GM06990 (cell line): ENCODE measurements around the gene ZFAND2A.
"Not testable (repeated sequence)": the region's sequence is repeated elsewhere in the genome, so short reads cannot be mapped to it uniquely, and the experiment has no call there.

Experiments
- DNase-seq: peaks from one replicate; pipeline ENCODE4 v3.0.0-alpha.2; 2011; ENCODE audit not compliant: insufficient read length; ENCODE audit errors: extremely low read depth
- H3K27me3 ChIP-seq: replicated peaks from 2 replicates; pipeline ENCODE4 v1.6.0; 2011; ENCODE audit warnings: low read length; ENCODE audit not compliant: control insufficient read depth, insufficient read depth
- H3K36me3 ChIP-seq: 2 replicates; pipeline ENCODE4 v1.5.1; 2011; ENCODE audit warnings: low read length; ENCODE audit not compliant: control insufficient read depth, insufficient read depth
- H3K4me3 ChIP-seq: replicated peaks from 2 replicates; pipeline ENCODE4 v1.5.1; 2011; ENCODE audit warnings: low read depth, mild to moderate bottlenecking, control low read depth, low read length
- TF ChIP-seq, protein P1 (sequence below): IDR thresholded peaks from 2 replicates; pipeline ENCODE4 v1.5.1; 2011; ENCODE audit warnings: low read length, control low read depth, mild to moderate bottlenecking, inconsistent platforms; ENCODE audit not compliant: insufficient read depth, poor library complexity, severe bottlenecking

ZFAND2A gene

DNA sequence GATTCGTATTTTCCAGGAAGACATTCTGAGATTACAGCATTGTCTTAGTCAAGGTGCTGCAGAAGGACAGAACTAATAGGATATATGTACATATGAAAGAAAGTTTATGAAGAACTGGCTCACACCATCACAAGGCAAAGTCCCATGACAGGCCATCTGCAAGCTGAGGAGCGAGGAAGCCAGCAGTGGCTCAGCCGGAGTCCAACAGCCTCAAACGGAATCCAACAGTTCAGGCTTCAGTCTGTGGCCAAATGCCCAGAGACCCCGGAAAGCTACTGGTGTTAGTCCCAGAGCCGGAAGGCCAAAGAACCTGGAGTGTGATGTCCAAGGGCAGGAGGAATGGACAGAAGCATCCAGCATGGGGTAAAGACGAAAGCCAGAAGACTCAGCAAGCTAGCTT, 4.4 kb upstream of the ZFAND2A start:
- TF ChIP-seq, protein P1, sequence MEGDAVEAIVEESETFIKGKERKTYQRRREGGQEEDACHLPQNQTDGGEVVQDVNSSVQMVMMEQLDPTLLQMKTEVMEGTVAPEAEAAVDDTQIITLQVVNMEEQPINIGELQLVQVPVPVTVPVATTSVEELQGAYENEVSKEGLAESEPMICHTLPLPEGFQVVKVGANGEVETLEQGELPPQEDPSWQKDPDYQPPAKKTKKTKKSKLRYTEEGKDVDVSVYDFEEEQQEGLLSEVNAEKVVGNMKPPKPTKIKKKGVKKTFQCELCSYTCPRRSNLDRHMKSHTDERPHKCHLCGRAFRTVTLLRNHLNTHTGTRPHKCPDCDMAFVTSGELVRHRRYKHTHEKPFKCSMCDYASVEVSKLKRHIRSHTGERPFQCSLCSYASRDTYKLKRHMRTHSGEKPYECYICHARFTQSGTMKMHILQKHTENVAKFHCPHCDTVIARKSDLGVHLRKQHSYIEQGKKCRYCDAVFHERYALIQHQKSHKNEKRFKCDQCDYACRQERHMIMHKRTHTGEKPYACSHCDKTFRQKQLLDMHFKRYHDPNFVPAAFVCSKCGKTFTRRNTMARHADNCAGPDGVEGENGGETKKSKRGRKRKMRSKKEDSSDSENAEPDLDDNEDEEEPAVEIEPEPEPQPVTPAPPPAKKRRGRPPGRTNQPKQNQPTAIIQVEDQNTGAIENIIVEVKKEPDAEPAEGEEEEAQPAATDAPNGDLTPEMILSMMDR = no peak
- no peak for DNase-seq
- H3K27me3 ChIP-seq = no peaks in the 10 kb centered on the region
- H3K4me3 ChIP-seq = no peak overlapping the region
- peaks cover 4% of the 10 kb centered on the region for H3K36me3 ChIP-seq

DNA sequence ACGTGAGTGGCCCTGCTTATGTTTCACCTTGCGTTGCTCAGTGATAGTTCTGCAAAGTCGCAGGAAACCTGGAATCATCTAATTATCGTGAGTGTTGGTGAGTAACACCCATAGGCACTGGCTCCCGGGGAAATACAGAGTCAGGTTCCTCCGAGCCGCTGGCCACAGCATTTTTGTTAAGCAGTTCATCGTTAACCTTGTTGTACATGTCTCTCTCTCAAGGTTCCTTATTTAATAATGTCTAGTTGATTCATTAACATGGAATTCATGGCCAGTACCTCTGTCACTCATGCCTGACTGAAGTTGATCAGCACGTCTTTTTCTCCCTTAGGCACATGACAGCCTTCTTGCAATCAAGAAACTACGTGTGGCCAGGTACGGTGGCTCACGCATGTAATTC, 3.1 kb upstream of the ZFAND2A start:
- TF ChIP-seq, protein P1 = no peak
- no peak for DNase-seq
- H3K4me3 ChIP-seq = no peak overlapping the region
- H3K36me3 ChIP-seq = peaks cover 4% of the 10 kb centered on the region
- H3K27me3 ChIP-seq = no peaks in the 10 kb centered on the region

DNA sequence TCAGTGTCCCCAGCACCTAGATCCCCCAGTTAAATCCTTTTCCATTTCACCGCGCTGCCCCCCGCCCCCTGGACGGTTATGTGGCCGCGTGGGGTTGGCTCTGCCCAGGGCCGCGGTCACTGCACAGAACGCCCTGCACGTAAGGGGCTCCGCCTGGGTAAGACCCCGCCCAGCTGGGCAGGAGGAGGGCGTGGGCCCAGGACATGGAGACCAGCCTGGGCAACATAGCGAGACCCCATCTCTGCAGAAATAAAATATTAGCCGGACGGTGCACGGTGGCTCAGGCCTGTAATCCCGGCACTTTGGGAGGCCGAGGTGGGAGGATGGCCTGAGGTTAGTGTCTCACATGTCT, 650 bp upstream of the ZFAND2A start:
- Histone ChIP-seq H3K36me3 (peaks cover 13% of the 10 kb centered on the region), H3K4me3 (peak overlapping the region; percentile 86), H3K27me3 (no peaks in the 10 kb centered on the region)
- TF ChIP-seq, protein P1 = no peak
- no peak for DNase-seq

DNA sequence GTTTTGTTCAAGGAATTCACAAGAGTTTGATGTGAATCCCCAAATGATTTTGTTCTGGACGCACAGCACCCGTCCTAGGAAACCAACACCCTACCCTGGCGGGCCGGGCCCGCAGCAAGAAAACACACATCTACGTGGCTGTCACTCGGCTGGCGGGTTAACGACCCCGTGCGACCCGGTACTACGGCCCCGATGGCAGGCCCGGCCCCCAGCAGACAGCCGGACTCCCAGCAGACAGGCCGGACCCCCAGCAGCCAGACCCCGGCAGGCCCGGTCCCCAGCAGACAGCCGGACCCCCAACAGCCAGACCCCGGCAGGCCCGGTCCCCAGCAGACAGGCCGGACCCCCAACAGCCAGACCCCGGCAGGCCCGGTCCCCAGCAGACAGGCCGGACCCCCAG, 765 bp downstream of the ZFAND2A start:
- peak overlapping the region; percentile 86 for H3K4me3 ChIP-seq
- H3K27me3 ChIP-seq, DNase-seq: not testable (repeated sequence)
- peaks cover 19% of the 10 kb centered on the region for H3K36me3 ChIP-seq

DNA sequence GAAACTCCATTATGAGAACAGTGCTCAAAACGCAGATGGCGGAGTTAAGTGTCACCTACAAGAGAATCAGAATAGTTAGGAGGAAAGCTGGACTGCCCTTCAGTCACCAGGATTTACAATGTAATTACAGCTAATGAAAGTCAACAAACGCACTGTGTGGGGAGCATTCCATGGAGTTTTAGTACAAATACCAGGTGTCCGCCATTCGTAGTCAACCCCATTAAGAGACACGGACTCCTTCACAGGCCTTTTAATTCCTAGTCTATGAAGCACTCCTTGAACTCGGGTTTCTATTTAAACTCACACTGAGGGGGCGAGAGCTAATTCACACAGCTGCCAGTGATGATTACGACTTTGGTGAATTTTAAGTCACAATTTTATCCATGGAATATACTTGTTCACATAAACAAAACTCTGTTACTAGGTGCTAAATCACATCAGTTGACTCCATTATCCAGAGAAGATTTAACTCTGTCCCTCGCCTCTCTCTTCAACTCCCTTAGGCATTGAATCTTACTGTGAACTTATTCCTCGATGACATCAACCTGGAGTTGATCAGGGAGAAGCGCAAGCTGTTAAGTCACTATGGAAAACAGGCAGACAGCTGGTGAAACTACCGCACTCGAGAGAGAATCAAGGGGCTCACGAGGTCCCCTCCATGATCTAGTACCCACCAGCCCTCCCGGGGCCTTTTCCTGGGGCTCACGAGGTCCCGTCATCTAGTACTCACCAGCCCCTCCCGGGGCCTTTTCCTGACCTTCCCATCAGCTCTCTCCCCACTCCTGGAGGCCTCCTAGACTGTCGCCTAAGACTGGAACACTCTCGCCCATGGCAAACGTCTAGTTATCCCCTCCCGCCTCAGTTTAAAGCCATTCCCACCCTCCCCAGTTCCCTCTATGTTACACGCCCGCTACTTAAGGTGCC, 1.5 kb downstream of the ZFAND2A start:
- Histone ChIP-seq H3K27me3 (no peaks in the 10 kb centered on the region), H3K4me3 (peak overlapping the region; percentile 86), H3K36me3 (peaks cover 21% of the 10 kb centered on the region)
- DNase-seq = no peak
- TF ChIP-seq, protein P1 = no peak

DNA sequence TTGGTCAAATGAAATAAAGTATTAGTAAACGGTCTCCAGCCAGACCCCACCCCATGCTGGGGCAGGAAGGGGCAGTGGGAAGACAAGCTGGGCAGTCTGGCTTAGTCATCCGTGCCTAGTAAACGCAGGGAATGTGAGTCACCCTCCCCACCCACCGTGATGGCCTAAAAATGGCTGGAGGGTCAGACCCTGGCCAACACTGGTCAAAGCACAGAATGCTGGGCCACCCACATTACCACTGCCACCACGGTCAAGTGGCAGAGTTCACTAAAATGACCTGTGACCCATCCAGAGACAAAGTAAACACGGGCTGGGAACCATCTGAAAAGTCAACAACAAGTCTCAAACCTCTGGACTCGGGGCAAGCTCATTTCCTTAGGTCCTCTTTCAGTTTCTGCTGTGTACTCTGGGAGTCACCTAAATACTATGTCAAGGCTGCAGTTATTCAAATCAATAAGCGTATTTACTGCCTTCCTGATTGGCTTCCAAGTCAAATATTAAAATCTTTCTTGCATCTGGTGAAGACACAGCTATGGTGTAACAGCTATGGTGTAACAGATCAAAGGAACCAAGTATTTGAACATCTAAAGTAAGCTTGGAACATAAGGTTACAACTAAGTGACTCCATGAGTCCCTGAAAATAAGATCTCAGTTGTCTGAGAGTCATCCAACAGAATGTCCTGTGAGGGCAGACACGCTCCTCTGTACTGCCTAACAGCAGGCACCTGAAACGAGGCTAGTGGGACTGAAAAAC, 3.0 kb downstream of the ZFAND2A start:
- TF ChIP-seq, protein P1 = no peak
- DNase-seq = no peak
- peaks cover 32% of the 10 kb centered on the region for H3K36me3 ChIP-seq
- no peaks in the 10 kb centered on the region for H3K27me3 ChIP-seq
- H3K4me3 ChIP-seq = no peak overlapping the region

DNA sequence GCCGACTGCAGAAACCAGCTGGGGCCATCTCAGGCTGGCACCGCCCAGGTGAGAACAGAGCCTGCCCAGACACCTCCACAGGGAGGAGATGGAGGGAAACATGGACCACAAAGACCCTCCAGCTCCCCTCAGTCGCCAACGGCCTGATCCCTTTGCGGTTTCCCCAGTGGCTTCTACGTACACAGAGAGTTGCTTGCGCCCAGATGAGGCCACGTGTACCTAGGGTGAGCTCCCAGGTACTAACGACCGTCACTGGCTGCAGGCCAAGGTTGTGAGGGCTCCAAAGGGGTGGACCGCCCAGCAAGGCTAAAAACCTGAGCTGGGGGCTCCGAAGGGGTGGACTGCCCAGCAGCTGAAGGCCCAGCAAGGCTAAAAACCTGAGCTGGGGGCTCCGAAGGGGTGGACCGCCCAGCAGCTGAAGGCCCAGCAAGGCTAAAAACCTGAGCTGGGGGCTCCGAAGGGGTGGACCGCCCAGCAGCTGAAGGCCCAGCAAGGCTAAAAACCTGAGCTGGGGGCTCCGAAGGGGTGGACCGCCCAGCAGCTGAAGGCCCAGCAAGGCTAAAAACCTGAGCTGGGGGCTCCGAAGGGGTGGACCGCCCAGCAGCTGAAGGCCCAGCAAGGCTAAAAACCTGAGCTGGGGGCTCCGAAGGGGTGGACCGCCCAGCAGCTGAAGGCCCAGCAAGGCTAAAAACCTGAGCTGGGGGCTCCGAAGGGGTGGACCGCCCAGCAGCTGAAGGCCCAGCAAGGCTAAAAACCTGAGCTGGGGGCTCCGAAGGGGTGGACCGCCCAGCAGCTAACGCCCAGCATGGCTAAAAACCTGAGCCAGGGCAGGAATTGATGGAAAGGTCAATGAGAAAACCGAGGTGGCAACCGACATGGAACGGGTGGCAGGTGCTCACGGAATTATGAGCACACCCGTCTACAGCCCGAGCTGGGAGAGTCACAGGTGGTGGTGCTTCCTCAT, 3.9 kb downstream of the ZFAND2A start:
- H3K27me3 ChIP-seq, DNase-seq, H3K4me3 ChIP-seq: not testable (repeated sequence)
- H3K36me3 ChIP-seq = peaks cover 36% of the 10 kb centered on the region
